Stomach (tissue), 9 donors: Measurements from ENCODE around the gene ZCWPW1. TPM values are rescaled to one million over a fixed set of nuclear protein-coding genes. Genes with fewer than 3 reads are reported as not detected.
A peak's percentile ranks its signal among the peaks of the same experiment; 100 is the strongest.

Source experiments
- DNase-seq, 2 donors: peaks; one replicate each; pipeline versions ENCODE4 v3.0.0 to v3.0.0-alpha.2; 2013 to 2019
- H3K27ac ChIP-seq, 5 donors: fragments of 200-600 bp in 4 of 5; sonication (generic) in 4 of 5; one replicate each; pipeline ENCODE4 v1.5.1; 2013 to 2019; ENCODE audit warnings: mild to moderate bottlenecking in 1 of 5, moderate library complexity in 1 of 5
- H3K27me3 ChIP-seq, 3 donors: fragments of 200-600 bp; sonication (generic); one replicate each; pipeline ENCODE4 v1.5.1; 2017 to 2019; ENCODE audit warnings: mixed run types in 1 of 3
- H3K36me3 ChIP-seq, 4 donors: fragments of 200-600 bp; sonication (generic); 1 replicate in 3 of 4; 2 replicates in 1 of 4; pipeline ENCODE4 v1.5.1; 2016 to 2019
- H3K4me1 ChIP-seq, 4 donors: fragments of 200-600 bp; sonication (generic); one replicate each; pipeline ENCODE4 v1.5.1; 2016 to 2019
- H3K4me3 ChIP-seq, 4 donors: fragments of 200-600 bp; sonication (generic) in 3 of 4; one replicate each; pipeline ENCODE4 v1.5.1; 2016 to 2019; ENCODE audit warnings: mild to moderate bottlenecking in 1 of 4
- H3K9me3 ChIP-seq, 4 donors: fragments of 200-600 bp; sonication (generic); one replicate each; pipeline ENCODE4 v1.5.1; 2016 to 2019
- CTCF ChIP-seq, 7 experiments: fragments of 450-650 bp in 4 of 7; fragments of 200-600 bp in 3 of 7; sonication (generic) in 3 of 7; IDR thresholded peaks; one replicate each; pipeline ENCODE4 v1.5.1; 2016 to 2019; ENCODE audit warnings: antibody characterized with exemption in 7 of 7, control low read depth in 2 of 7, mild to moderate bottlenecking in 1 of 7
- EP300 ChIP-seq: sonication (generic); formaldehyde crosslinking; IDR thresholded peaks from one replicate; pipeline ENCODE4 v1.6.1; 2017; ENCODE audit warnings: antibody characterized with exemption
- POLR2A ChIP-seq, 4 donors: fragments of 450-650 bp; IDR thresholded peaks; one replicate each; pipeline ENCODE4 v1.6.1; 2016; ENCODE audit warnings: antibody characterized with exemption in 4 of 4, control low read depth in 2 of 4, mild to moderate bottlenecking in 1 of 4, moderate library complexity in 1 of 4
- POLR2AphosphoS5 ChIP-seq, 3 donors: sonication (generic); formaldehyde crosslinking; IDR thresholded peaks; one replicate each; pipeline ENCODE4 v1.6.1; 2016; ENCODE audit warnings: antibody characterized with exemption in 3 of 3
- WGBS, 5 donors: extraction: QIAGEN DNeasy Blood & Tissue Kit in 3 of 5; methylation state at CpG; one replicate each; pipeline versions ENCODE4 v1.1.5 to v1.1.7; 2013 to 2018; 5-methylcytosine and 5-hydroxymethylcytosine counted together
- intact Hi-C: fragments of 100-400 bp; cut with DNase I; formaldehyde crosslinking; loops from one replicate; pipeline ENCODE4 v1.15.1; 2023; ENCODE audit warnings: low total_unique reads
- polyA plus RNA-seq, 3 donors: library from polyadenylated mRNA; stranded (reverse); fragments of 200-250 nt; gene quantifications; one replicate each; pipeline ENCODE4 v1.2.3, GENCODE V29; 2013
- total RNA-seq, 5 donors: library from RNA; depleted of rRNA; stranded (reverse); fragments of >200 nt; gene quantifications; one replicate each; pipeline versions ENCODE4 v1.1.0 to v1.2.3, GENCODE V29; 2014 to 2016
- donor health status: healthy with polysubstance abuse.
- donor health status: Bipolar disorder and iron deficiency.
- donor health status: healthy.

The ZCWPW1 gene
- total and polyA plus RNA-seq, 8 donors = 0.89 to 44.3 (median 5.2) TPM; not detected in 1

- DNase-seq = peak in 1 of 2 donors; percentile 79
- Histone ChIP-seq H3K27me3 (no peaks in the 10 kb centered on the region), H3K36me3 (peaks cover 0 to 4% (median 0%) of the 10 kb centered on the region in 4 donors), H3K4me1 (peaks cover 0 to 5% (median 0%) of the 10 kb centered on the region in 4 donors), H3K9me3 (no peaks in the 10 kb centered on the region), H3K4me3 (no peak overlapping the region), H3K27ac (no peak overlapping the region)
- 43 to 58% (median 50%) methylated on average over 12 of the region's 12 CpGs for WGBS, 5 donors
- TF ChIP-seq CTCF (IDR thresholded peaks at IDR 0.05) = peak in 5 of 7 experiments; percentile 32 to 57 (median 46)
- TF ChIP-seq POLR2A (IDR thresholded peaks at IDR 0.05) = no peak
- peak in 1 of 3 donors; percentile 35 for TF ChIP-seq POLR2AphosphoS5 (IDR thresholded peaks at IDR 0.05)
- intact Hi-C loops = no loop called here
Observed at GRCh38 chr7:100407285-100408180, 21.0 kb downstream of the ZCWPW1 start.

- TF ChIP-seq POLR2A (IDR thresholded peaks at IDR 0.05) (no peak), POLR2AphosphoS5 (IDR thresholded peaks at IDR 0.05) (no peak), CTCF (IDR thresholded peaks at IDR 0.05) (no peak), EP300 (no peak)
- intact Hi-C loops = no loop called here
- Histone ChIP-seq H3K27me3 (no peaks in the 10 kb centered on the region), H3K27ac (no peak overlapping the region), H3K9me3 (no peaks in the 10 kb centered on the region), H3K36me3 (peaks cover 0 to 8% (median 0%) of the 10 kb centered on the region in 4 donors), H3K4me3 (no peak overlapping the region), H3K4me1 (peaks cover 0 to 5% (median 0%) of the 10 kb centered on the region in 4 donors)
- WGBS, 5 donors = 39 to 61% (median 46%) methylated on average over 6 of the region's 6 CpGs
- DNase-seq = no peak
Observed at GRCh38 chr7:100406767-100407166, 21.7 kb downstream of the ZCWPW1 start.

- Histone ChIP-seq H3K4me3 (no peak overlapping the region), H3K27ac (no peak overlapping the region), H3K36me3 (peaks cover 0 to 13% (median 0%) of the 10 kb centered on the region in 4 donors), H3K27me3 (no peaks in the 10 kb centered on the region), H3K9me3 (no peaks in the 10 kb centered on the region), H3K4me1 (peaks cover 0 to 8% (median 0%) of the 10 kb centered on the region in 4 donors)
- DNase-seq = no peak
- intact Hi-C loops = no loop called here
- TF ChIP-seq EP300 = no peak
- 94 to 100% (median 96%) methylated on average over 2 of the region's 2 CpGs for WGBS, 5 donors
Observed at GRCh38 chr7:100402241-100402640, 26.3 kb downstream of the ZCWPW1 start.

GRCh38 chr7:100401811-100402210 is 26.7 kb downstream of the ZCWPW1 start:
- no peak overlapping the region for H3K27ac ChIP-seq
- intact Hi-C loops = no loop called here

More at GRCh38 chr7:100401811-100402210, 26.7 kb downstream of the ZCWPW1 start:
- H3K9me3 ChIP-seq = no peaks in the 10 kb centered on the region
- H3K4me3 ChIP-seq = no peak overlapping the region
- H3K4me1 ChIP-seq = peaks cover 0 to 6% (median 0%) of the 10 kb centered on the region in 4 donors
- H3K36me3 ChIP-seq = peaks cover 0 to 13% (median 0%) of the 10 kb centered on the region in 4 donors
- WGBS, 5 donors = 66 to 85% (median 78%) methylated on average over 5 of the region's 5 CpGs
- TF ChIP-seq CTCF (IDR thresholded peaks at IDR 0.05) = no peak
- TF ChIP-seq POLR2A (IDR thresholded peaks at IDR 0.05) = no peak
- TF ChIP-seq POLR2AphosphoS5 (IDR thresholded peaks at IDR 0.05) = no peak
- TF ChIP-seq EP300 = no peak
- no peak for DNase-seq
- no peaks in the 10 kb centered on the region for H3K27me3 ChIP-seq
